Activated T-cell treated with anti-CD3 and anti-CD28 coated beads for 1 hour (primary cell): ENCODE measurements around the gene CACNB2.

Source experiments
- DNase-seq: peaks from one replicate; pipeline ENCODE4 v3.0.0-alpha.2; 2020; ENCODE audit warnings: low read depth

Gene CACNB2

GRCh38 chr10:18293536-18294510 lies 153.6 kb downstream of the CACNB2 start:
- no peak for DNase-seq

GRCh38 chr10:18294633-18295032 lies 154.4 kb downstream of the CACNB2 start:
- DNase-seq: no peak

- DNase-seq: no peak
Measured at GRCh38 chr10:18297659-18298058, 157.4 kb downstream of the CACNB2 start.

- DNase-seq: no peak
Measured at GRCh38 chr10:18298256-18298655, 158.0 kb downstream of the CACNB2 start.

- no peak for DNase-seq
Measured at GRCh38 chr10:18303851-18304801, 163.9 kb downstream of the CACNB2 start.

GRCh38 chr10:18306031-18306430 lies 165.8 kb downstream of the CACNB2 start:
- DNase-seq: no peak

- DNase-seq: no peak
Measured at GRCh38 chr10:18308600-18308999, 168.4 kb downstream of the CACNB2 start.

- no peak for DNase-seq
Measured at GRCh38 chr10:18310761-18311160, 170.5 kb downstream of the CACNB2 start.

- DNase-seq: no peak
Measured at GRCh38 chr10:18312374-18313139, 172.3 kb downstream of the CACNB2 start.

GRCh38 chr10:18313140-18313530 lies 172.9 kb downstream of the CACNB2 start:
- DNase-seq: no peak

- no peak for DNase-seq
Measured at GRCh38 chr10:18313626-18314025, 173.4 kb downstream of the CACNB2 start.

- DNase-seq: no peak
Measured at GRCh38 chr10:18319628-18320027, 179.4 kb downstream of the CACNB2 start.

- DNase-seq: no peak
Measured at GRCh38 chr10:18321371-18321770, 181.1 kb downstream of the CACNB2 start.

- DNase-seq: no peak
Measured at GRCh38 chr10:18323916-18324315, 183.7 kb downstream of the CACNB2 start.

GRCh38 chr10:18325410-18325809 lies 185.2 kb downstream of the CACNB2 start:
- no peak for DNase-seq

- no peak for DNase-seq
Measured at GRCh38 chr10:18325889-18326531, 185.8 kb downstream of the CACNB2 start.

- no peak for DNase-seq
Measured at GRCh38 chr10:18328941-18329340, 188.7 kb downstream of the CACNB2 start.

GRCh38 chr10:18332048-18332447 lies 191.8 kb downstream of the CACNB2 start:
- no peak for DNase-seq

GRCh38 chr10:18332484-18332883 lies 192.3 kb downstream of the CACNB2 start:
- DNase-seq: no peak

- no peak for DNase-seq
Measured at GRCh38 chr10:18333621-18334020, 193.4 kb downstream of the CACNB2 start.

- DNase-seq: no peak
Measured at GRCh38 chr10:18334116-18334867, 194.1 kb downstream of the CACNB2 start.
